HUES48 (cell line): ENCODE results near the gene ZNF260.

Source experiments
- H3K27ac ChIP-seq: one replicate; pipeline ENCODE4 v1.7.0; 2013; ENCODE audit warnings: low read depth, low read length, inconsistent platforms
- H3K27me3 ChIP-seq: 2 replicates; pipeline ENCODE4 v1.6.1; 2013; ENCODE audit warnings: mild to moderate bottlenecking, low read length; ENCODE audit not compliant: control insufficient read depth, insufficient read depth
- H3K36me3 ChIP-seq: 2 replicates; pipeline ENCODE4 v1.6.1; 2013; ENCODE audit warnings: low read length; ENCODE audit not compliant: control insufficient read depth, insufficient read depth
- H3K4me1 ChIP-seq: 2 replicates; pipeline ENCODE4 v1.6.1; 2013; ENCODE audit warnings: mild to moderate bottlenecking, low read length; ENCODE audit not compliant: control insufficient read depth, insufficient read depth
- H3K4me3 ChIP-seq: 2 replicates; pipeline ENCODE4 v1.5.1; 2013; ENCODE audit warnings: mild to moderate bottlenecking, low read depth, low read length
- H3K9ac ChIP-seq: 2 replicates; pipeline ENCODE4 v1.6.1; 2013; ENCODE audit warnings: mild to moderate bottlenecking, low read depth, low read length, moderate library complexity
- H3K9me3 ChIP-seq: 2 replicates; pipeline ENCODE4 v1.6.1; 2013; ENCODE audit warnings: low read length; ENCODE audit not compliant: control insufficient read depth, insufficient read depth

ZNF260 gene

GRCh38 chr19:36489118-36489919 lies 38.8 kb downstream of the ZNF260 start, which contains the start of gene ZNF566:
TSS of gene ZNF566 (minus strand) at chr19:36489561. CDS start at chr19:36476557, 13,004 bp downstream.
- Histone ChIP-seq H3K9me3 (peaks cover 17% of the 10 kb centered on the region), H3K36me3 (no peaks in the 10 kb centered on the region), H3K4me3 (peak within 1 kb of the TSS; percentile 89), H3K27ac (peak within 1 kb of the TSS; percentile 96), H3K27me3 (no peaks in the 10 kb centered on the region), H3K9ac (peak within 1 kb of the TSS; percentile 98), H3K4me1 (no peaks in the 10 kb centered on the region)

GRCh38 chr19:36488846-36489117 lies 39.3 kb downstream of the ZNF260 start:
- peak overlapping the region; percentile 89 for H3K4me3 ChIP-seq
- H3K4me1 ChIP-seq: no peaks in the 10 kb centered on the region
- peaks cover 13% of the 10 kb centered on the region for H3K9me3 ChIP-seq
- H3K27ac ChIP-seq: peak overlapping the region; percentile 96
- H3K9ac ChIP-seq: peak overlapping the region; percentile 98
- no peaks in the 10 kb centered on the region for H3K36me3 ChIP-seq
- no peaks in the 10 kb centered on the region for H3K27me3 ChIP-seq

GRCh38 chr19:36488118-36488845 lies 39.8 kb downstream of the ZNF260 start:
- Histone ChIP-seq H3K27me3 (no peaks in the 10 kb centered on the region), H3K27ac (no peak overlapping the region), H3K36me3 (no peaks in the 10 kb centered on the region), H3K4me1 (no peaks in the 10 kb centered on the region), H3K4me3 (peak overlapping the region; percentile 89), H3K9ac (peak overlapping the region; percentile 98), H3K9me3 (peaks cover 10% of the 10 kb centered on the region)

- no peak overlapping the region for H3K4me3 ChIP-seq
- no peaks in the 10 kb centered on the region for H3K27me3 ChIP-seq
- H3K36me3 ChIP-seq: no peaks in the 10 kb centered on the region
- H3K9me3 ChIP-seq: no peaks in the 10 kb centered on the region
- no peak overlapping the region for H3K27ac ChIP-seq
- H3K4me1 ChIP-seq: no peaks in the 10 kb centered on the region
- H3K9ac ChIP-seq: no peak overlapping the region
These were observed 44.4 kb downstream of the ZNF260 start for GRCh38 chr19:36483653-36484052.

- Histone ChIP-seq H3K9me3 (no peaks in the 10 kb centered on the region), H3K36me3 (no peaks in the 10 kb centered on the region), H3K4me3 (no peak overlapping the region), H3K9ac (no peak overlapping the region), H3K27me3 (no peaks in the 10 kb centered on the region), H3K4me1 (no peaks in the 10 kb centered on the region), H3K27ac (no peak overlapping the region)
These were observed 45.2 kb downstream of the ZNF260 start for GRCh38 chr19:36482876-36483275.
